Stimulated activated CD8-positive, alpha-beta memory T cell treated with anti-CD3 and anti-CD28 coated beads, Interleukin-15, amount 100 ng/mL, for 48 hours (primary cell): ENCODE measurements around the gene HOXC6.

Experiments
- DNase-seq, 2 donors: peaks; one replicate each; pipeline ENCODE4 v3.0.0-alpha.2; 2020; ENCODE audit warnings: low read depth in 2 of 2

The HOXC6 gene

DNA sequence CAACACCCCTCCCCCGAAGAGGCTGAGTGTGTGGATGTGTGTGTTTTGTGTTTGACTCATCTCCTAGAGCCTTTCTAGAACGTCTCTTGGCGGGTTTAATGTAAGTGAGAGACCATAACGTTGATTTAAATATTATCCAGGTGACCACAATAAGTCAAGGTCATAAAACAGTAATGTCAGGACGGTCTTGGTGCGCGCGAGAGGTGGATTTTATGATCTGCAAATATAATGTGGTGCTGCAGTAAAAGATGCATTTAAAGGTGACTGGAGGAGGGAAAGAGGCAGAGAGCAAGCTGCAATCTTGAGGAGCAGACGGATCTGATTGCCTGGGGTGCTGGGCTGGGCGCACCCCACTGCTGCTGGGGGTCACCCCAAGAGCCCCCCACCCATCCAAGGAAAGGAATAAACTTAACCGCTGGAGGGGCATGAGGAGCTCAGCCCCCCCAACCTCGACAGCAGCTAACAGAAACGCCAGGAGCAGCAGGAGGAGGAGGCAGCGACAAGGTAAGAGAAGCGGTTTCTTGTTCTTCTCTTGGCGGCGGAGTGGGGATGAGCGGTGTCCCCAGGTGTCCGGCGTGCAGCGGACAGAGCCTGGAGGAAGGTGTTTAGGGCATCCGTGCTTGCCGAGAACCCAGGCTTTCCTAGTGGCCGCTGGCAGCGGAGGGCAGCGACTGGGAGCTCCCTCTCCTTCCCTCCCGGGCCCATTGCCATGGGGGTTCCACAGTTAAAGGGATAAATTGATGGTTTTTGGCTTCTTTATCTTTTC lies 37.7 kb upstream of the HOXC6 start:
- DNase-seq: no peak

DNA sequence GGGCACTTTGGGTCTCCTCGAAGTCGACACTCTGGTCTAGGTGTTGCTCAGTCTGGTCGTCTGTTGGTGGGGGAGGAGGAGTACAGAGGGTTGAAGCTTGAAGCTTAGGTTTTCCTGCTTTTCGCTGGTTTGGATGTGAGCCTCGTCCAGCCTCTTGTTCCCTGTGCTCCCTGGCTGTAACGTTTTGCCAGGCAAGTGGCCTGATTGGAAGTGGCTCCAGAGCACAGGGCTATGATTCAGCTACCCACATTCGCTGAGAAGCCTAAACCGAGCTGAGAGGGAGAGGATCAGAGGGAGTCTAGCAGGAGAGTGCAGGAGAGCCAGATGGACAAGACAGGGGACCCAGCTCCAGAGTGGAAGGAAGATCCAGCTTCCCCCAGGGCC lies 37.2 kb upstream of the HOXC6 start:
- no peak for DNase-seq

DNA sequence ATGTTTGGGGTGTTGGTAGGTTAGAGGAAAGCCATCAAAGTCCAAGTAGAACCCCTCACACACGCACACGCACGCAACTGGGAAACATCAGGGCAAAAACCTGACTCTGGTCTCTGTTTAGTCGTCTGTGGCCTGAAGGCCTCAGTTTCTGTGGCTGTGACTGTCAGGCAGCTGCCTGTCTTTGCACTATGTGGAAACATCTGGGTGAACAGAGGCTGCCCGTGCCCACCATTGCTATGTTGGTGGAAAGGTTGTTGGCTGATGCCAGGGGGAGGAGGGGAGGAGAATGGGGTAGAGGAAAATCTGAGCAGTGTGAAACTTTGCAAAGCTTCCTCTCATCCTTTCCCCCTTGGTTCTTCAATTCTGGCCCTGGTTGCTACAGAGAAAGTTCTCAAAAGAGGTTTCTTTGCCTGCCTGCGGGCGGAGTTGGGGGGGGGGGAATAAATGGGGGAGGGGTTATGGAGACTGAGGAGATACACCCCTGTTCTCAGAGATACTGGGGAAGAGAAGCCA lies 35.8 kb upstream of the HOXC6 start:
- DNase-seq: no peak

DNA sequence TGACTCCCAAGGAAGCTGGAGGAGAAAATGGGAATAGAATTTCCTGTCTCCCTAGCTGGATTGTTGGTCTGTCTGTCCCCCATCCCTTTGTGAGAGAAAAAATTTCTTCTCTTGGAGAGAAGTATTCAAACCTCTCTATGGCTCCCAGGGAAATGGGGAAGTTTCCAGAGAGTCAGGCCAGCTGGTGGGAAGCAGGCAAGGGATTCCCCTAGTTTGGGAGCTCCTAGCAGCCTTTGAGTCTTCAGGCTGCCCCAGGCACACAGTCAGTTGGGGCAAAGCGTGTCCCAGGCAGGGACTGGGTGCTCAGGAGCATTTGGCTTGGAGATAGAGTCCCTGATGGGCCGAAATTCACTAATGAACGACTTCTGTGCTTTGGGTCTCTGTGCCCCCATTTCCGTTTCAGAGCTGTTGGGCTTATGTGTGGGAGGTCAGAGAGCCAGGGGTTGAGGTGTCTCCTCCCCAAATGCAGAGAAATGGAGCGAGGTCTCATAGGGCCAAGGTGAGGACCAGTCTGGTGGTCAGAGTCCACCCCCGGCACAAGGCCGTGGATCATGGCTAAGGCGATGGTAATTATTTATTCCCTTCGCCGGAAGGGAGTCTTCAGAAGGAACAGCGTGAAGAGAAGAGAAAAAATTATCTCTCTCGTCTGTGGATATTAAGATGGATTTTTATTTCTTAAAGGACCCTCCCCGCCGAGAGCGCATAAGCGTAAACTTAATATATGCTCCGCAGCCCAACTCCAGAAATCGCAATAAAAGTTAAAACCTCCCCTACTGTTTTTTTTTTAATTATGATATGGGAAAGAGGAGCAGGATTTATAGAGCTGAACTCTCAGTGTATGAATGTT lies 34.9 kb upstream of the HOXC6 start:
- DNase-seq: no peak

DNA sequence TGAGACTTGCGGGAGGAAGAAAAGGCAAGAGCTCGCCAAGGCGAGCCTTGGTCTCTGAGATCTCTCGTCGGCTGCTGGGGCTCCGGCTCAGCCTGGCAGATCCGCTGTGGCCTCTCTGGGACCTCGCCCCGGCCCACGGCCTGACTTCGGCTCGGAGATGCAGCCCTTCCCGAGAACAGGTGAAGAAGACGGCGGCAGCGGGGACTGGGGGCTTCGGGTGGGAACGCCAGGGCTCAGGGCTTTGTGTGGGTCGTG lies 34.3 kb upstream of the HOXC6 start:
- DNase-seq: no peak

DNA sequence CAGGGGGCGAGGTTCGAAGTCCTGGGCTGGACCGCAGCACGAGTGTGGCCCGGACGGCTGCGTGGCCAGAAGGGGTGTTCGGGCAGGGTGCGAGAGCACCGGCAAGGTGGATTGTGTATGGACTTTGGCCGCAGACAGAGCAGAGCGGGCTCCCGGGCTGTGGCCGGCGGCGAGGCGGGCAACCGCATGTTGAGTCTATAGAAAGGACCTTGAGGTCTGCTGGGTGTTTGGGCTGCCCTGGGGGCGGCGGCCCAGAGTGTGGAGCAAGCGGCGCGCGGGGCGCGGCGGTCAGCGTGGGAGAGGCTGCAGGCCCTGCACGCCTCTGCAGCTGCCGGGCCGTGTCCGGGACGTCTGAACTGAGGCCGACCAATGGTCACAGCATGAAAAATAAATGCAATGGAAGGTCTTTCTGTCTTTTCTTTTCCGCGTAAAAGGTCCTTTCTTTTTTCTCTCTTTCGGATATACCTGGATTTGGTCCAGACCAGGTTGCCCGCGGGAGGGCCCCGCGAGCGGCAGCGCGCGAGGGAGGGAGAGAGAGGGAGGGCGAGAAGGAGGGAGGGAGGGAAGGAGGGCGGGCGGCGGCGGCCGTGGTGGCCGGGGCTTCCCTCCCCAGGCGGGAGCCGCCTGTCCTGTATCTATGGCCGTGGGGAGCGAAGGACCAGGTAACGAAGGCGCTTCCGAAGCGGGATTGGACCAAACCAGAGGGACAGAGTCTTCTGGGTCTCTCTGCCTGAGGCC lies 33.8 kb upstream of the HOXC6 start:
- no peak for DNase-seq

DNA sequence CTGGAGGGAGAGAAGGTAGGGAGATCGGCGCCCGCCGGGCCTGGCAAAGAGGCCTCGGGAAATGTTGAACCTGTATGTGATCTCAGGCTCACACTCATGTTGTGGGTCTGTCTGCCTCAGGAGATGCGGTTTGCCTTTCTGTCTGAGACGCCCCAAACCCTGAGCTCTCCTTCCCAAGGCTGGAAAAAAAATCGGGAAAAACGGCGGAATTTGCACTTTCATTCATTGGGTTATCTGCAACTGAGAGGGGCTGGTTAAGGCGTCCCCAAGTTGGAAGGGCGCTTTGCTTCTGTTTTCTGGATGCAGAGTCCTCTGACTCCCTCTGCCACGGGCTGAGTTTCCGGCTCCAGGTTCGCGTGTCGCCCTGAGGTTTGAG lies 33.2 kb upstream of the HOXC6 start:
- no peak for DNase-seq

DNA sequence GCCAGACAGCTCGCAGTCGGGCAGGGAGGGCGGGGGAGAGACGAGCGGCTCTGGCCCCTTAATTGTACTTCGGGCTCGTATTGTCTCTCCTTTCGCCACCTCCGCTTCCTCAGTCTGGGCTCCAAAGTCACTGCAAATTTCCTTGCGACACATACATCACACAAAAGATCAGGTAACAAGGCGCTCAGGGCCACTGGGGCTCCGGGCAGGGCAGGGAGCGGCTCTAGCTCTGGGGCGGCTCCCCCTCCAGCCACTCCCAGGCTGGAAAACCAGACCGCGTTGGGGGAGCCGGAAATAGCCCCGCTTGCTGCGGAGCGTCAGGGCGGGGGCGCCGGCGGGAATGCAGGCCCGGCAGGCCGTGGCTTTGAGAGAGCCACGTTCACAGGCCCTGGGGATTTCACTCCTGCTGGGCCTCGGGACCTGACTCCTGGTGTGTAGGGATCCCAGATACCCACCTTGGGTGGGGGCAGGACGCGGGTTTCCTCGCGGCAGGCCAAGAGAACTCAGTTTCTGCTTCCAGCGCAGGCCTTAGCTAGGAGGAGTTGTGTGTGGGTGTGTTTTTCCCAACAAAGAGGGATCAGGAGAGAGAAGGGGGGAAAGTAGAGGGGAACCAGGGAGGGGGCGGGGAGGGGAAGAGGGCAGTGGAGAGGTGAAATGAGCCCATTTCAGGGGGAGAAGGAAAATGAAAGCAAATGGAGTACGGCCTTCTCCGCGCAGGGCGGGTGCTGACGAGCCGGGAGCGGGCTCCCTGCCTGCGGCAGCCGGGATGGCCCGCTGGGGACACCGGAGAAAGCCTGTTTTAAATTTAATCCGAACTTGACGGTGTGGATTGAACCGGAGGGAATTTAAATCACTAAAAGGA lies 32.6 kb upstream of the HOXC6 start:
- no peak for DNase-seq

DNA sequence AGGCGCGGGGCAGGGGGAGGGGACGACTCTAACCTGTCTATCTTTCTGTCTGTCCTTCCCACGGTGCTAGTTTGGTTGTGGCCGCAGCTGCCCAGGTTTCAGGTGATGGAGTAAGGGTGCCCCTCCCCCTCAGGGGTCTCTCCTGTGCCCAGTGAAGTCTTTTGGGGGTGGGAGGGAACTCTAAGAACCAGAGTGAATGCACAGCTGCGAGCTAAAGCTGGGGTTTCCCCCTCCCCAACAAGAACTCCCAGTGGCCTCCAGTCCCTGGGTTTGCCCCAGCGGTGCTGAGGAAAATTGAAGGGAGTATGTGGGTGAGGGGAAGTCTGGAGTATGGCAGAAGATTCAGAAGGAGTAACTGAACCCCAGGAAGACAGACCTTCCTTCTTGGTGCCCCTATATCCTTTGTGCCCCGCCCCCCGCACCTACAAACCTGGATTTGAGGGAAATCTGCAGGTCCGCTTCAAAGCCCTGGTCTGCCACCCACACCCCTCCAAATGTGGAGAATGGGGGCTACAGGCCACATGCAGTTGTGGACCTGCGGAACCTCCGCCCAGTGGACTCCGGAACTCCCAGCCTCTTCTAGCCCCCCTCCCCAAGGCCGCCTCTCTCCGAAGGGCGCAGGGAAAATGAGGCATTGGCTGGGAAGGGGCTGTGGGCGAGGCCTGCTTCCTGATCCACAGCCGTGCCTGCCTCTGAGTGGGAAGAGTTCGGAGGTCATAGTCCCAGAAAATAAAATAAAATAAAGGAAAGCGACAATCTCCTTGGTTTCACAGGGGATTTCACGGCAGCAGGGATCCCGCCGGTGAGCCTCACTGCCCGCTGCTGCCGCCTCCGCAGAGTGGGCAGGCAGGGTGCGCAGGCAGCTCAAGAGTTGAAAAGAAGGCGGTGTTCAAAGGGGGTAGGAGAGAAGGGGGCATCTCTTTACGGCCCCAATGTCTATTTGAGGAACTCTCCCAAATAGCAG lies 31.7 kb upstream of the HOXC6 start:
- DNase-seq: no peak

DNA sequence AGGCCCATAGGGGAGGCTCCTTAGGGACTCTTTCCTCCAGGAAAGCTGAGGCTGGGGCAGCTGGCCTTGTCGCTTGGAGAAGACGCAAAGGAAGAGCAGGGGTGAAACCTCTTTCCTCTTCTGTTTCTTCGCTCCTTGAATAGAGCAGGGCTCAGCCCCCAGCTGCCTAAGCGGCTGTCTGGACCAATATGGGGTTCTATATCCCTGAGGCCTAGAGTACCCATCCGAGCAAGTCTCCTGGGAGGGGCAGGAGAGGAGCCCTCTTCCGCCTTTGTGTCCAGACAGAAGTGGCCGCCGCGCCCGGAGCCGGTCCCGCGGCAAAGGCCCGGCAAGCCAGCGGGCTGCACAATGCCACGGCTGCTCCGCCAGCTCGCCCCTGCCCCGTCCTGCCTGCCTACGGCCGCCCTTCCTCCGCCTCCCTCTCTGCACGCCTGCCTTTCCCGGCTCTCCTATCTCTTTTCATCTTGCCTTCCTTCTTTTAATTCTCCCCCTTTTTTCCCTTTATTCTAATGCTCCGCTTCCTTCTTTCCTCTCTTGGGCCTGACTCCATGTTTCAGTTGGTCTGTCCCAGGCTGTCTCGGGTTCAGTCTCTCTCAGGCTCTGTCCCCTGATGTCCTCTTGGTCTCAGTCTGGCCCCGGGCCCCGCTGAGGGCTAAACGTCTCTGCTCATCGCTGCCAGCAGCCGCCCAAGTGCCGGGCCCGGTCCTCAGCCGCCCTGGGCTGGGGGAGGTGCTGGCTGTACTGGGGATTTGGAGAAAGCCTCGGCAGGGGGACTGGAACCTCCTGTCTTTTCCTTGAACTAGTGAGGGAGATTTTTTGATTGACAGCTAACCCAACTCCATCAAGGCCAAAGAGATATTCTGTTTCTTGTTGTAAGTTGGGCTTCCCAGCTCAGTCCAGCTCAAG lies 30.8 kb upstream of the HOXC6 start:
- no peak for DNase-seq

DNA sequence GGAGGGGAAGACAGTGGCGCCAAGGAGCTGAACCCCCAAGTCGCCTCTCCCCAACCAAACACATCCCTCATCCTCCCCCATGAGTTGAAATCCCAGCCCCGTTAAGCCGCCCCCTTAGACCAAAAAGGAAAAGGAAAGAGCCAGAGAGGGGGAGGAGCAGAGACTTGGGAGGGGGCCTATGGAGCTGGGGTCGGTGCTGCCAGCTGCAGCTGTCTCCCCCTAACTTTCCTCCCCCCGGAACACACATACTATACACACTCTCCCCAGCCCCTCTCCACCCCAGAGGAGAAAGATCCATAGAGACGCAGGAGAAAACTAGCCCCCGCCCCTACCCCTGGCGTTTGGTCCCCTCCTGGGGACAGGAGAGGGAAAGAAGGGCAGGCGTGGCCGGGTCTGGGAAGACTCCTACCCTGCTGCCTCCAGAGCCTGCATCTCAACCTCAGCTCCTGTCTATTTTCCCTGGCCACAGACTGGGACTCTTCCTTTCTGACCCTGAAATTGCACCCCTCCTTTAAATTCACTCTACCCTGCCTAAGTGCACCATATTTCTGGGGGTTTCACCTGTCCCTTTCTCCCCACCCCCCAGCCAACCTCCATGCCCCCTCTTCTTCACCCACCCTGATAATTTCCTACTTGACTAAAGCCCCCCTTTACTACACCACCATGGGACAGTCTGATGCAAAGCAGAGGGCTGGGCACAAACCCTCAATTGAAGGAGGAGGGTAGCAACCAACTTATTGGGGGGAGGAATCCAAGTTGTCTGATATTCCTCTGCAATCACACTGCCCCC lies 29.9 kb upstream of the HOXC6 start:
- DNase-seq: no peak

DNA sequence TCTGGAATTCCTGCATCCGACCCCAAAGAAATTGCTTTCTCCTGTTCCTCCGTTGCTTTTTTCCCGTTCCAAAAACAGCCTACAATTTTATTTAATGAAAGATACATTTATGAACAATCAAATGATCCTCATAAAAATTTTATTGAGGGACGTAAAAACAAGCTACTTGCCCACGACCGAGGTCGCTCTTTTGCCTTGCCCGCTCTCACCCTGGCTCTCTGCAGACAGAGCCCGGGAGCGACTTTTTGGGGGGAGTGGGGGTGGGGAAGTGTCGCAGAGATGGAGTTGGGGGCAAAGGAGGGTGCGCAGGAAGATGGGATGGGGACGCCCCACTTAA lies 29.4 kb upstream of the HOXC6 start:
- no peak for DNase-seq

DNA sequence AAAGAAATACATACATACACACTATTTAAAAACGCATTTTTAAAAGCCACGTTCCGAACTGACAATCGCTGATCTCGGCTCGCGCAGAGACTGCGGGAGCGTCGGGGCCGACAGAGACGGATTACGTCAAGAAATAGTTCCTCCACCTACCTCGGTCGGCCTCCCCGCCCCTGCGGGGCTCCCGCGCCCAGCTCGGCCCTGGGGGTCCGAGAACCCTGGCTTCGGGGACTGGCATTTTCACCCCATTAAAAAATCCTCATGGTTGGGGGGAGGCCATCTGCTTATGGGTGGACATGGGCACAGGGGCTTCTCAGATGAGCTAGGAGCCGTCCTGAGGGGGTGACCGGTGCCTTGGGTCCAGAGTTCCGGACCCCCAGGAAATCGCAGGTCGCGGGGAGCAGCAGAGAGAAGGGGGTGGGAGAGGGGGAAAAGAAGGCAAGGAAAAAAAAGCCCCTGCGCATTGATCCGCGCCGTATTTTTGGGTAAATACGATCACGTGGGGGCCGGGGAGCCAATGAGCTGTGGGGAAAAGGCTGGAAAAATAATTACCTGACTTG lies 28.6 kb upstream of the HOXC6 start:
- DNase-seq: no peak

DNA sequence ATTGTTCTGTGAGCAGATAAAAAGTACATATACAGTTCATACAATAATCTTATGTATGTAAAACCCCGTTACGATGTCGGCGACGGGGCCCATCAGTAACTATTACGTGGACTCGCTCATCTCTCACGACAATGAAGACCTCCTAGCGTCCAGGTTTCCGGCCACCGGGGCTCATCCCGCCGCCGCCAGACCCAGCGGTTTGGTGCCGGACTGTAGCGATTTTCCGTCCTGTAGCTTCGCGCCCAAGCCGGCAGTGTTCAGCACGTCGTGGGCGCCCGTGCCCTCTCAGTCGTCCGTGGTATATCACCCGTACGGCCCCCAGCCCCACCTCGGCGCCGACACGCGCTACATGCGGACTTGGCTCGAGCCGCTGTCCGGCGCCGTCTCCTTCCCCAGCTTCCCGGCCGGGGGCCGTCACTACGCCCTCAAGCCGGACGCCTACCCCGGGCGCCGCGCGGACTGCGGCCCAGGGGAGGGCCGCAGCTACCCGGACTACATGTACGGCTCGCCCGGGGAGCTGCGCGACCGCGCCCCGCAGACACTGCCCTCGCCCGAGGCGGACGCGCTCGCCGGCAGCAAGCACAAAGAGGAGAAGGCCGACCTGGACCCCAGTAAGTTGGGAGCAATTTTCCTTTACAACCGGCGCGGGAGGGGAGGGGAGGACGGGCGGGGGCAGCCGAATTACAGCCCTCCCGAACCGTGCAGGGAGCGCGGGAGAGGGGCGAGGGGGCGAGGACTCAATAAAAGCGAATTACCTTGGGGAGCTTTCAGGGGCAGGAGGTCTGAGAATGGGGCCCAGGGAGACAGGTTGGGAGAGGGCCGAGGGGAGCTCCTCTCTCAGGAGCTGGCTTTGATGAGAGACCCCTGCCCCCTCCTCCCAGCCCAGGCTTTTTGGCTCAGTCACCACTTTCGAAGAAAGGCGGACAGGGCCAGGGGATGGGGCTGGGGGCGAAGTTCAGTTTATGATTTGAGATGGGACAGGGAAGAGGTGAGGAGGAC lies 27.8 kb upstream of the HOXC6 start, which contains the start of gene HOXC9:
Gene HOXC9 (plus strand): TSS at position 46 of the 999 bp plus-strand sequence. CDS start 28 bp downstream, at position 74.
- no peak for DNase-seq

DNA sequence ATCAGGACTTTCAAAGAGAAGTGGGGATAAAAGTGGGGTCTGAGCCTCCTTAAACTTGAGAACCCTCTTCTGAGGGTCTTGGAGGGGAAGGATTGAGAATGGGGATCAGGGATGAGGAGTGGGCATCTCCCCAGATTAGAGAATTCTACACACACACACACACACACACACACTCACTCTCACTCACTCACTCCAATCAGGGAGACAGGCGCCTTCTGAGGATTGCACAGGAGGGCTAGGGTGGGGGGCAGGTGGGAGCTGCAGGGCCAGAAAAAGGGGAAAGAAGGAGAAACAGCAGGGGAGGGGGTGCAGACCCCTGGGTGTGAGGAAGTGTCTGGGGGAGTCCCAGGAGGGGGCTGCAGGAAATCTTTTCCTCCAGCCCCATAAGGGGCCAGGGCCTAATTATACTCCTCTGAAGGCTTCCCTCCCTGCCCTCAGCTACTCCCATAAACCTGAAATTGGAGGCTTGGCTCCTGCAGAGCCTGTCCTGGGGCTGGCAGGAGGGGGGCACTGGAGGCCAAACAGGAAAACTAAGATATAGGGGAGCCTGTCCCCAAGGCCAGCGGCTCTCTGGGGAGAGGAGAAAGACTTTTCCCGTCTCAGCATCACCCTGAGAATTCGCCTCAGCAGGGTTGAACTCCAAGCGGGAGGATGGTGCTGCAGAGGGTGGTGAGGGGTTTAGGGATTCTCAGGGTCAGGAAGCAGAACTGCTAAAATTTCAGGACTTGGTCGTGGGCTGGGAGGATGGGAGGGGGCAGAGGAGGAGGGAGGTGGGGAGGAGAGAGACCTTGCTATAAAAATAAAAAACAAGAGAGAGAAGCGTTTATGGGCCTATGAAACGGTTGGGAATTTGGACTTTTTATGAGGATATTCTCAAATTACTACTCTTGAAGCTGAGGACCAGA lies 26.7 kb upstream of the HOXC6 start:
- DNase-seq: no peak
